BJ (cell line): ENCODE data around the gene MUC6. TPM values are rescaled to one million over a fixed set of nuclear protein-coding genes. Genes with fewer than 3 reads are reported as not detected.
A peak's percentile ranks its signal among the peaks of the same experiment; 100 is the strongest.

ENCODE experiments used
- CTCF ChIA-PET: fragments of 350-600 bp; formaldehyde crosslinking; extraction: SDS; loops from one replicate; lab custom pipeline; 2021; ENCODE audit warnings: antibody characterized with exemption, inconsistent platforms; lab: Yijun Ruan, JAX
- POLR2A ChIA-PET: fragments of 300-600 bp; sonication (Branson Sonifier 250); formaldehyde crosslinking; extraction: SDS; loops from one replicate; lab custom pipeline; 2021; ENCODE audit warnings: antibody characterized with exemption; lab: Charles Lee
- DNase-seq: peaks from one replicate; pipeline ENCODE4 v3.0.0-alpha.2; 2011; ENCODE audit warnings: low read depth
- H3K27me3 ChIP-seq: 2 replicates; pipeline ENCODE4 v1.6.0; 2011; ENCODE audit warnings: low read length; ENCODE audit not compliant: control insufficient read depth, insufficient read depth
- H3K36me3 ChIP-seq: 2 replicates; pipeline ENCODE4 v1.5.1; 2011; ENCODE audit warnings: low read length; ENCODE audit not compliant: control insufficient read depth, insufficient read depth
- H3K4me3 ChIP-seq: 2 replicates; pipeline ENCODE4 v1.5.1; 2011; ENCODE audit warnings: low read depth, mild to moderate bottlenecking, control low read depth, low read length
- polyA plus RNA-seq: library from polyadenylated mRNA; depleted of rRNA; stranded (reverse); fragments of >200 nt; gene quantifications from 2 replicates; pipeline ENCODE4 v1.2.3, GENCODE V29; 2011
- TF ChIP-seq, protein P1 (sequence below): IDR thresholded peaks from 2 replicates; pipeline ENCODE4 v1.5.1; 2011; ENCODE audit warnings: low read depth, mild to moderate bottlenecking, control low read depth, inconsistent platforms, low read length, moderate library complexity; ENCODE audit not compliant: insufficient read depth

The MUC6 gene
- polyA plus RNA-seq, 1 experiment = not detected

DNA sequence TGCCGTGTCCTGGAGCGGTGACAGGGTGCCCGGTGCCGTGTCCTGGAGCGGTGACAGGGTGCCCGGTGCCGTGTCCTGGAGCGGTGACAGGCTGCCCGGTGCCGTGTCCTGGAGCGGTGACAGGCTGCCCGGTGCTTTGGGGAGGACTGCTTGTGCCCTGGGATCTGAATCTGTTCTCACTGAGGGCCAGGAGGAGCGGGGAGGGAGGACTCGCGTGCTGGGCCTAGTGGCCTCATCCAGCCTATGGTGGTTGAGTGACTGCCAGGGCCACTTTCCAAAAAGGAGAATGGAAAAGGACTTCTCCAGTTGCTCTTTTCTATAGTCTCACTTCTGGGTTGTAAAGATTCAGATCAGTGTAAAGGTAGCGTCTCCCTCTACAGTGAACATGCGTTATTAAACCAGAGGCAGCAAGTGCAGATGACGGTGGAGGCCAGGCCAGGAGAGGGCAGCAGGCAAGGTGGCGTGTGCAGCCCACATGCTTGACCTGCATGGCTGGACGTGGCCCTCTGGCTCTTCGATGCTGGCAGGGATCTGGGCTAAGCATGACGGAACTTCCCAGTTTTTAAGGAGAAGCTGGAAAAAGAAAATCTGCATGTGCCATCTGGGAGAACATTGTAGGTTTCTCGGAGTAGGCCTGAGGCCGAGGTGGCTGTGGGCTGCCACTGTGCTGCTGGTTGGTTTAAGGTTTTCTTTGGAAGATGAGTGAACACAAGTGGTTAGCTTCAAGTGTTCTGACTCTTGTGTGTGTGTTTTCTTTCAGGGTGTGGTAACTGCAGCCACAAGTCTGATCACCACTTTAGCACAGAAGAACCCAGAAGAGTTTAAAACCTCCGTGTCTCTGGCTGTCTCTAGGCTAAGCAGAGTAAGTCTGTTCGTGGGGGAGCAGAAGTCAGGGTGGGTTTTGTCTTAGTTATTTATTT is 55.8 kb downstream of the MUC6 start:
- H3K27me3 ChIP-seq = no peaks in the 10 kb centered on the region
- TF ChIP-seq, protein P1, sequence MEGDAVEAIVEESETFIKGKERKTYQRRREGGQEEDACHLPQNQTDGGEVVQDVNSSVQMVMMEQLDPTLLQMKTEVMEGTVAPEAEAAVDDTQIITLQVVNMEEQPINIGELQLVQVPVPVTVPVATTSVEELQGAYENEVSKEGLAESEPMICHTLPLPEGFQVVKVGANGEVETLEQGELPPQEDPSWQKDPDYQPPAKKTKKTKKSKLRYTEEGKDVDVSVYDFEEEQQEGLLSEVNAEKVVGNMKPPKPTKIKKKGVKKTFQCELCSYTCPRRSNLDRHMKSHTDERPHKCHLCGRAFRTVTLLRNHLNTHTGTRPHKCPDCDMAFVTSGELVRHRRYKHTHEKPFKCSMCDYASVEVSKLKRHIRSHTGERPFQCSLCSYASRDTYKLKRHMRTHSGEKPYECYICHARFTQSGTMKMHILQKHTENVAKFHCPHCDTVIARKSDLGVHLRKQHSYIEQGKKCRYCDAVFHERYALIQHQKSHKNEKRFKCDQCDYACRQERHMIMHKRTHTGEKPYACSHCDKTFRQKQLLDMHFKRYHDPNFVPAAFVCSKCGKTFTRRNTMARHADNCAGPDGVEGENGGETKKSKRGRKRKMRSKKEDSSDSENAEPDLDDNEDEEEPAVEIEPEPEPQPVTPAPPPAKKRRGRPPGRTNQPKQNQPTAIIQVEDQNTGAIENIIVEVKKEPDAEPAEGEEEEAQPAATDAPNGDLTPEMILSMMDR = peak; percentile 25; the same call in 1 of the 2 replicates
- no peak overlapping the region for H3K4me3 ChIP-seq
- no peak for DNase-seq
- peaks cover 36% of the 10 kb centered on the region for H3K36me3 ChIP-seq
- ChIA-PET POLR2A (interaction anchor here (0.6 kb wide), 1 partner anchor 34 kb away, joined by 3 read pairs; no protein-coding TSS in a partner anchor), CTCF (interaction anchor here (1.0 kb wide), 1 partner anchor 52 kb away, joined by 3 read pairs; no protein-coding TSS in a partner anchor)

DNA sequence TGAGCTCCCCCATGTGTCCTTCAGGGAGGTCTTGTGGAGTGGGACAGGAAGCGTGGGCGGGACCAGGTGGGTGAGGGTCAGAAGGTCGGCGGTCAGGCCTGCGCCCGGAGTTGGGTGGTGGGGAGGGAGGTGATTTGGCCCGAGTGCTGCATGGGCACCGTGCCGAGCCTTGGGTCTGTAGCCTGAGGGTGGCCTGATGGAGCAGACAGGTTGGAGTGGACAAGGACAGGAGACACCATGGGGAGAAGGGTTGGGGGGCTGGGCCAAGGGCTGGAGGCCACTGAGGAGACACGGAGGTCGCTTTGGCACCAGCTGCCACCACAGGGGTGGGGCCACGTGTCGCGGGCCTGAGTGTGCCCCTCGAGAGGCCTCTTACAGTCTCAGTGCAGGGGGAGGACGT is 57.7 kb downstream of the MUC6 start:
- TF ChIP-seq, protein P1 = no peak
- H3K27me3 ChIP-seq = no peaks in the 10 kb centered on the region
- H3K36me3 ChIP-seq = peaks cover 27% of the 10 kb centered on the region
- POLR2A ChIA-PET = no interaction called here
- CTCF ChIA-PET = interaction anchor here (1.0 kb wide), 1 partner anchor 10 kb away, joined by 3 read pairs; no protein-coding TSS in a partner anchor
- DNase-seq = no peak
- no peak overlapping the region for H3K4me3 ChIP-seq

DNA sequence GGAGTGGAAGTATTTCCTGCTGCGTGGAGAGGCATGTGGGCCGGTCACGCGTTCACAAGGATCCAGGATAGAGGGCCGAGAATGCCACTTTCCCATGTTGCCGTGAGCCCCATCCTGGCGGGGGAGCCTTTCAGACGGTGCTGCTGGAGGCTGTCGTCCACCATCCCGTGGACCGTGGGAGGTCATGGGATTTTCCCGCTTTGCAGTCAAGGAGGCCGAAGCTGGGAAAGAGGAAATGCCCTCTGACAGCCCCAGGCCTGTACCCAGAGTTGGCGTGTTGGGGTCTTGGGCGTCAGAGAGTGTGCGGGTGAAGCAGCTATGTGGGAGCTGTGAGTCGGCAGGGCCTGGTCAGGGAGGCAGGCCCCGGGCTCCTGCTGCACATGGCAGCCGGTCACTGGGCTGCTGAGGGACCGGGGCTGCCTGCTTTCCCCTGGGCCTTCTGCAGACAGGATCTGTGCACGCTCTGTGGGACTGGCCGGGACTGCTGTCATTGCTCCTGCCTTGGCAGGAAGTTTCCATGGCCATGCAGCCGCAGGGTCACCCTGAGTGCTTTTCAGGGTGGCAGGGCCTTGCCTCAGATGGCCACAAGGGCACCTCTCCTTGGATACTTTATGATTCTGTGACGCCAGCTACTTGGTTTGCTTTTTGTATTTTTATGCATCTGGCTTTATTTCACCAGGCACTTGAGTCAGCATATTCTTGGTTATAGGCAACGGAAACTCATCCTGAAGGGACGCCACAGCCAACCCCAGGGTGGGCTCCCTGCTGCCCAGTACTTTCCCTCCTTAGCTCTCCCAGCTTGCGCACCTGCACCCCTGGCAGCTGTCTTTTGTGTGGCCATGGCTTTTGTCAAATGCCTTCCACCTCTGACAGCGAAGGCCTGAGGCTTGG is 58.4 kb downstream of the MUC6 start:
- no peak for DNase-seq
- ChIA-PET POLR2A (no interaction called here), CTCF (interaction anchor here (1.0 to 1.3 kb wide), 2 partner anchors 10 to 53 kb away, joined by 3 to 4 read pairs; no protein-coding TSS in a partner anchor)
- Histone ChIP-seq H3K36me3 (peaks cover 29% of the 10 kb centered on the region), H3K27me3 (no peaks in the 10 kb centered on the region), H3K4me3 (no peak overlapping the region)
- TF ChIP-seq, protein P1 = no peak

DNA sequence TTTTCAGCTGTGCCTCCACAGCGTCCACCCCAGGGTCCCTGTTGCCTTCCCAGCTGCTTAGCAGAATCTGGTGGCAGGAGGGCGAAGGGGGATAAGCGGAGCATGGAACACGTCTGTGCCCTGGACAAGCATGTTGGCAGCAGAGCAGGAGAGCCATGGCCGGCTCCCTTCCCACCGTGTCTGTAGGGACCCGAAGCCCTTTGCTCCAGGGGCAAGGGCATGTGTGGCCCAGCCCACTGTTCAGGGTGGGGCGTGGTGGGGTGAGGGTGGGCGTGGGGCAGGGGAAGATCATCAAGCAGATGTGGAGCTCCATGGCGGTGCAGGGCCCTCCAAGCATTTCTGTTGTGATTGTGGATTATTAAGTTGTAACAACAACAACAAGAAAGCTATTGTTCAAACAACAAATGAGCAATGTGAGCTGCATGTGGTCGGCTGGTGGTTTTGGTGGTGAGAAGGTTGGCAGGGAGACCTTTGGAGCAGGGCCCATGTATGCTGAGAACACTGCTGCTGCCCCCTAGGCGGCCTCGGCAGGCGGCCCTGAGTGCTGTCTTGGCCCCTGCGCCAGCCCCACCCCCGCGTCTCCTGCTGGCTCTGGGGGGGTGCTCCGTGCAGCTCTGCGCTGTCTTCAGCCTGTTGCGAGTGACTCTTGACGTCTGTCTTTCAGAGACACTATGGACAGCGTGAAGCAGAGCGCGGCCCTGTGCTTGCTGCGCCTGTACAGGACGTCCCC is 59.9 kb downstream of the MUC6 start:
- POLR2A ChIA-PET = interaction anchor here (0.6 kb wide), 1 partner anchor 31 kb away, joined by 3 read pairs; no protein-coding TSS in a partner anchor

More for the DNA sequence above, 59.9 kb downstream of the MUC6 start:
- TF ChIP-seq, protein P1 = peak; percentile 25; the same call in 1 of the 2 replicates
- H3K27me3 ChIP-seq = no peaks in the 10 kb centered on the region
- CTCF ChIA-PET = interaction anchor here (0.9 to 1.5 kb wide), 4 partner anchors 8 to 128 kb away, joined by 3 to 5 read pairs (median 4); no protein-coding TSS in a partner anchor
- DNase-seq = no peak
- H3K36me3 ChIP-seq = peaks cover 31% of the 10 kb centered on the region
- no peak overlapping the region for H3K4me3 ChIP-seq
